HepG2 (cell line): ENCODE measurements around the gene SSC4D. TPM values are rescaled to one million over a fixed set of nuclear protein-coding genes. Genes with fewer than 3 reads are reported as not detected.
A peak's percentile ranks its signal among the peaks of the same experiment; 100 is the strongest.

ENCODE experiments used
- ARHGAP35 ChIP-seq: sonication (generic); formaldehyde crosslinking; IDR thresholded peaks from 2 replicates; pipeline ENCODE4 v1.9.0; 2022; ENCODE audit warnings: mild to moderate bottlenecking, inconsistent platforms, moderate library complexity, missing genetic modification reagents, borderline replicate concordance
- FOXA3 ChIP-seq: IDR thresholded peaks from 2 replicates; pipeline ENCODE4 v1.6.1; 2016; ENCODE audit warnings: missing genetic modification reagents, missing compliant biosample characterization
- FOXM1 ChIP-seq: sonication (generic); formaldehyde crosslinking; IDR thresholded peaks from 2 replicates; pipeline ENCODE4 v1.5.0; 2020; ENCODE audit warnings: missing genetic modification reagents
- HOXA7 ChIP-seq: sonication (generic); formaldehyde crosslinking; IDR thresholded peaks from 2 replicates; pipeline ENCODE4 v1.8.1; 2022; ENCODE audit warnings: mild to moderate bottlenecking, missing genetic modification reagents, moderate library complexity
- ISL2 ChIP-seq: sonication (generic); formaldehyde crosslinking; IDR thresholded peaks from 2 replicates; pipeline ENCODE4 v1.5.0; 2020; ENCODE audit warnings: missing genetic modification reagents
- LCORL ChIP-seq, 2 experiments: fragments of 450-650 bp in 1 of 2; sonication (generic) in 1 of 2; formaldehyde crosslinking in 1 of 2; IDR thresholded peaks; 2 replicates each; pipeline versions ENCODE4 v1.5.0 to v1.6.1; 2017 to 2020; ENCODE audit warnings: antibody characterized with exemption in 1 of 2, missing genetic modification reagents in 1 of 2
- MAFK ChIP-seq, 2 experiments: IDR thresholded peaks in 1 of 2; conservative IDR thresholded peaks in 1 of 2; 2 replicates each; pipeline ENCODE4 v1.6.1; 2011; ENCODE audit warnings: improper control_type of control experiment in 2 of 2, low read length in 2 of 2
- MIER2 ChIP-seq: IDR thresholded peaks from 2 replicates; pipeline ENCODE4 v1.6.1; 2016; ENCODE audit warnings: missing biosample characterization, missing genetic modification reagents
- MXD1 ChIP-seq: sonication (generic); formaldehyde crosslinking; IDR thresholded peaks from 2 replicates; pipeline ENCODE4 v1.4.0; 2020; ENCODE audit warnings: mild to moderate bottlenecking, missing genetic modification reagents
- PHF21A ChIP-seq: sonication (generic); formaldehyde crosslinking; IDR thresholded peaks from 2 replicates; pipeline ENCODE4 v1.5.0; 2020; ENCODE audit warnings: mild to moderate bottlenecking, missing genetic modification reagents
- RAD51 ChIP-seq: fragments of 450-650 bp; IDR thresholded peaks from 2 replicates; pipeline ENCODE4 v1.6.1; 2016; ENCODE audit warnings: borderline replicate concordance
- RFXAP ChIP-seq: sonication (generic); formaldehyde crosslinking; IDR thresholded peaks from 2 replicates; pipeline ENCODE4 v1.4.0; 2020; ENCODE audit warnings: missing genetic modification reagents, borderline replicate concordance
- RNF2 ChIP-seq: fragments of 450-650 bp; conservative IDR thresholded peaks from 2 replicates; pipeline ENCODE4 v1.6.1; 2016; ENCODE audit warnings: low read depth
- SAP130 ChIP-seq: IDR thresholded peaks from 2 replicates; pipeline ENCODE4 v1.6.1; 2016; ENCODE audit warnings: low read depth
- TGIF2 ChIP-seq: IDR thresholded peaks from 2 replicates; pipeline ENCODE4 v1.6.1; 2016; ENCODE audit warnings: control low read depth, missing compliant biosample characterization
- YEATS4 ChIP-seq: sonication (generic); formaldehyde crosslinking; IDR thresholded peaks from 2 replicates; pipeline ENCODE4 v1.4.0; 2020; ENCODE audit warnings: missing genetic modification reagents, borderline replicate concordance
- ZBTB1 ChIP-seq: sonication (generic); formaldehyde crosslinking; IDR thresholded peaks from 2 replicates; pipeline ENCODE4 v1.4.0; 2020; ENCODE audit warnings: missing genetic modification reagents, borderline replicate concordance
- ZBTB20 ChIP-seq: sonication (generic); formaldehyde crosslinking; IDR thresholded peaks from 2 replicates; pipeline ENCODE4 v1.8.1; 2023; ENCODE audit warnings: missing genetic modification reagents, low read depth, mild to moderate bottlenecking, borderline replicate concordance
- ZBTB37 ChIP-seq: sonication (generic); formaldehyde crosslinking; IDR thresholded peaks from 2 replicates; pipeline ENCODE4 v1.4.0; 2020; ENCODE audit warnings: mild to moderate bottlenecking, missing genetic modification reagents
- ZFP36L1 ChIP-seq: sonication (generic); formaldehyde crosslinking; IDR thresholded peaks from 2 replicates; pipeline ENCODE4 v1.8.0; 2022; ENCODE audit warnings: mild to moderate bottlenecking, missing genetic modification reagents, moderate library complexity
- ZFYVE20 ChIP-seq: sonication (generic); formaldehyde crosslinking; IDR thresholded peaks from 2 replicates; pipeline ENCODE4 v1.8.0; 2023; ENCODE audit warnings: low read depth, mild to moderate bottlenecking, moderate library complexity, missing genetic modification reagents, borderline replicate concordance
- ZNF253 ChIP-seq: sonication (generic); formaldehyde crosslinking; IDR thresholded peaks from 2 replicates; pipeline ENCODE4 v1.8.0; 2022; ENCODE audit warnings: mild to moderate bottlenecking, missing genetic modification reagents, borderline replicate concordance
- ZNF446 ChIP-seq: sonication (generic); formaldehyde crosslinking; IDR thresholded peaks from 2 replicates; pipeline ENCODE4 v1.5.0; 2020; ENCODE audit warnings: mild to moderate bottlenecking, missing genetic modification reagents
- ZNF639 ChIP-seq: conservative IDR thresholded peaks from 2 replicates; pipeline ENCODE4 v1.6.1; 2018; ENCODE audit warnings: missing genetic modification reagents
- ZNF775 ChIP-seq: sonication (generic); formaldehyde crosslinking; IDR thresholded peaks from 2 replicates; pipeline ENCODE4 v1.4.0; 2020; ENCODE audit warnings: missing genetic modification reagents, mild to moderate bottlenecking, moderate library complexity, borderline replicate concordance
- polyA plus RNA-seq, 8 experiments: library from polyadenylated mRNA; depleted of rRNA in 3 of 8; stranded (reverse) in 7 of 8; unstranded in 1 of 8; fragments of >200 nt; fragmentation: Illumina TruSeq in 4 of 8; extraction: Trizol in 4 of 8; gene quantifications; 2 replicates each; pipeline versions ENCODE4 v1.2.1 to v1.2.3, GENCODE V29; 2011 to 2016; ENCODE audit warnings: low read depth in 4 of 8, missing spikeins in 1 of 8, mixed read lengths in 1 of 8; ENCODE audit not compliant: insufficient read depth in 1 of 8
- total RNA-seq, 5 experiments: library from RNA; depleted of rRNA; stranded (reverse); fragments of >200 nt; fragmentation: Illumina TruSeq; extraction: Trizol; gene quantifications; 2 replicates each; pipeline ENCODE4 v1.2.3, GENCODE V29; 2016; ENCODE audit warnings: low read depth in 1 of 5
- TF ChIP-seq, protein P1 (sequence below): IDR thresholded peaks from 2 replicates; pipeline ENCODE4 v1.6.1; 2016; ENCODE audit warnings: missing compliant biosample characterization, missing genetic modification reagents, borderline replicate concordance
- TF ChIP-seq, protein P2 (sequence below): sonication (generic); formaldehyde crosslinking; IDR thresholded peaks from 2 replicates; pipeline ENCODE4 v1.4.0; 2020; ENCODE audit warnings: missing genetic modification reagents

The SSC4D gene
- total and polyA plus RNA-seq, 2 of the 13 experiments (the other 11 are each of a cell fraction or from before 2014, with no cell fraction given) = 33.3 to 63.8 TPM

GRCh38 chr7:76358481-76359110 is 50.9 kb downstream of the SSC4D start, which contains the start of gene YWHAG (continued):
- no peak for TF ChIP-seq LCORL (IDR thresholded peaks at IDR 0.05)
- TF ChIP-seq LCORL (CRISPR knock-in tag; IDR thresholded peaks at IDR 0.05) = no peak
- TF ChIP-seq ZNF446 (CRISPR knock-in tag) = no peak
- TF ChIP-seq ZBTB37 (CRISPR knock-in tag) = no peak
- TF ChIP-seq ZFYVE20 (CRISPR knock-in tag) = no peak
- peak; percentile 73 for TF ChIP-seq RFXAP
- 0 out of 2 replicates have a peak, but pooled peaks have one; percentile 40 for TF ChIP-seq TGIF2
- no peak; the same call in 1 of the 2 replicates for TF ChIP-seq ISL2 (CRISPR knock-in tag)
- TF ChIP-seq ZBTB20 (CRISPR knock-in tag) = no peak
- no peak for TF ChIP-seq RAD51
- no peak for TF ChIP-seq ZNF775 (CRISPR knock-in tag)
- TF ChIP-seq FOXM1 = no peak
- no peak for TF ChIP-seq ZFP36L1 (CRISPR knock-in tag)
- 0 out of 2 replicates have a peak, but pooled peaks have one; percentile 23 for TF ChIP-seq ZNF639 (CRISPR knock-in tag)
- no peak for TF ChIP-seq ARHGAP35 (CRISPR knock-in tag)
- TF ChIP-seq SAP130 (CRISPR knock-in tag) = peak; percentile 91
- TF ChIP-seq PHF21A (CRISPR knock-in tag) = no peak
- TF ChIP-seq, protein P1, sequence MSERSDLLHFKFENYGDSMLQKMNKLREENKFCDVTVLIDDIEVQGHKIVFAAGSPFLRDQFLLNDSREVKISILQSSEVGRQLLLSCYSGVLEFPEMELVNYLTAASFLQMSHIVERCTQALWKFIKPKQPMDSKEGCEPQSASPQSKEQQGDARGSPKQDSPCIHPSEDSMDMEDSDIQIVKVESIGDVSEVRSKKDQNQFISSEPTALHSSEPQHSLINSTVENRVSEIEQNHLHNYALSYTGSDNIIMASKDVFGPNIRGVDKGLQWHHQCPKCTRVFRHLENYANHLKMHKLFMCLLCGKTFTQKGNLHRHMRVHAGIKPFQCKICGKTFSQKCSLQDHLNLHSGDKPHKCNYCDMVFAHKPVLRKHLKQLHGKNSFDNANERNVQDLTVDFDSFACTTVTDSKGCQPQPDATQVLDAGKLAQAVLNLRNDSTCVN (CRISPR knock-in tag) = peak; percentile 85; the same call in 1 of the 2 replicates
- no peak for TF ChIP-seq MIER2 (CRISPR knock-in tag)
- TF ChIP-seq MAFK (conservative IDR thresholded peaks at IDR 0.05 in 1 of 2, IDR thresholded peaks at IDR 0.05 in 1 of 2; ENCODE audit: low read length in 2 of 2) = no peak
- TF ChIP-seq, protein P2, sequence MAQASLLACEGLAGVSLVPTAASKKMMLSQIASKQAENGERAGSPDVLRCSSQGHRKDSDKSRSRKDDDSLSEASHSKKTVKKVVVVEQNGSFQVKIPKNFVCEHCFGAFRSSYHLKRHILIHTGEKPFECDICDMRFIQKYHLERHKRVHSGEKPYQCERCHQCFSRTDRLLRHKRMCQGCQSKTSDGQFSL (CRISPR knock-in tag) = no peak
- TF ChIP-seq YEATS4 = peak; percentile 89
- peak; percentile 94 for TF ChIP-seq MXD1 (CRISPR knock-in tag)
- TF ChIP-seq FOXA3 (CRISPR knock-in tag) = no peak; the same call in 1 of the 2 replicates
- TF ChIP-seq RNF2 = 0 out of 2 replicates have a peak, but pooled peaks have one; percentile 27
- no peak for TF ChIP-seq ZBTB1 (CRISPR knock-in tag)
- TF ChIP-seq HOXA7 (CRISPR knock-in tag) = no peak
- no peak for TF ChIP-seq ZNF253 (CRISPR knock-in tag)
